ENCODE measurements around the gene CDH20.
A peak's percentile ranks its signal among the peaks of the same experiment; 100 is the strongest.

CDH20 gene

DNA sequence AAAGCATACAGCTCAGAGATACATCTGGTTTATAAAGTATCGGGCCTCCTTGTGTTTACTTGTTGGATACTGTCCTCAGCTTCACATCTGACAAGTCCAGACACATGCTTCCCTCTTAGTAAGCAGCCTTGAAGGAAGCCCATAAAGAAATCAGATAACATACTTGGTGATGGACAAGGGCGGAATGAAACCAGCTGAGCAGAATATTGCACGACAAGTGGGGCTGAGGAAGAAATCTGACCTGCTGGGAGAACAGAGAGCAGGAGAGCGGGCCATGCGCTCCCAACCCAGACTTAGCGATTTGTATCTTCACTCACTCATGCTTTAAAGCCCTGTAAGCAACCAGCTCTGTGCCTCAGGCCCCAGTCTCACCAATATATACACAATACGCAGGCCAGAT is 208.4 kb downstream of the CDH20 start:
- no peak overlapping the region for H3K27ac ChIP-seq (ENCODE audit: low read length, poor library complexity, severe bottlenecking)
- H4K8ac ChIP-seq (ENCODE audit: low read length): no peak overlapping the region
- H3K79me1 ChIP-seq (replicated peaks; ENCODE audit: low read length, poor library complexity, severe bottlenecking): no peaks in the 10 kb centered on the region
- no peaks in the 10 kb centered on the region for H3K4me1 ChIP-seq (ENCODE audit: control insufficient read depth, insufficient read depth, low read depth, low read length)
- H2BK15ac ChIP-seq (ENCODE audit: low read depth, poor library complexity, severe bottlenecking): no peak overlapping the region
- no peak overlapping the region for H2AFZ ChIP-seq (ENCODE audit: low read depth, low read length)
- no peak overlapping the region for H3K4ac ChIP-seq (ENCODE audit: low read depth in 1 of 2, low read length in 2 of 2)
- H2BK5ac ChIP-seq (ENCODE audit: low read depth, low read length, poor library complexity, severe bottlenecking): no peak overlapping the region
- H3K9me3 ChIP-seq (ENCODE audit: control insufficient read depth, low read length): no peaks in the 10 kb centered on the region
- no peak overlapping the region for H3K18ac ChIP-seq (ENCODE audit: low read depth in 1 of 2, low read length in 2 of 2)
- H3K4me2 ChIP-seq (ENCODE audit: low read length, poor library complexity, severe bottlenecking): no peak overlapping the region
- H3K23ac ChIP-seq (ENCODE audit: low read length in 2 of 2): no peak overlapping the region
- no peak overlapping the region for H2AK5ac ChIP-seq (ENCODE audit: low read length, severe bottlenecking)
- H2BK12ac ChIP-seq (ENCODE audit: low read length in 2 of 2): no peak overlapping the region
- DNase-seq: peak; percentile 34
- no peak overlapping the region for H4K91ac ChIP-seq (ENCODE audit: low read length)
- no peak overlapping the region for H3K4me3 ChIP-seq (ENCODE audit: insufficient read depth in 1 of 2, low read depth in 1 of 2, low read length in 2 of 2)
- no peaks in the 10 kb centered on the region for H3K36me3 ChIP-seq (ENCODE audit: control insufficient read depth in 1 of 2, insufficient read depth in 2 of 2, low read depth in 1 of 2, low read length in 2 of 2)
- H2BK120ac ChIP-seq (ENCODE audit: low read depth, low read length): no peak overlapping the region
- no peaks in the 10 kb centered on the region for H3K27me3 ChIP-seq (ENCODE audit: control insufficient read depth in 1 of 2, insufficient read depth in 1 of 2, low read length in 2 of 2)
- H3K14ac ChIP-seq (ENCODE audit: low read length in 2 of 2): no peak overlapping the region
- no peak overlapping the region for H3K9ac ChIP-seq (ENCODE audit: low read length)
- 86% methylated on average over 6 of the region's 7 CpGs for WGBS

DNA sequence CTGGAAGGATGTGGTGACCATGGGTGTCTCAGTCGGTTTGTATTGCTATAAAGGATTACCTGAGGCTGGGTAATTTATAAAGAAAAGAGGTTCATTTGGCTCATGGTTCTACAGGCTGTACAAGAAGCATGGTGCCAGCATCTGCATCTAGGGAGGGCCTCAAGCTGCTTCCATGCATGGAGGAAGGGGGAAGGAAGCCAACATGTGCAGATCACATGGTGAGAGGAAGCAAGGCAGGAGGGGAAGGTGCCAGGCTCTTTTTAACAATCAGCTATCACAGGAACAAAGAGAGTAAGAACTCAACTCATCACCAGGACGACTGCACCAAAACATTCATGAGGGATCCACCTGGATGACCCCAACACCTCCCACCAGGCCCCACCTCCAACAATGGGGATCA is 209.4 kb downstream of the CDH20 start:
- 96% methylated on average over 2 of the region's 2 CpGs for WGBS
- Histone ChIP-seq H3K4me1 (ENCODE audit: control insufficient read depth, insufficient read depth, low read depth, low read length) (no peaks in the 10 kb centered on the region), H2BK120ac (ENCODE audit: low read depth, low read length) (no peak overlapping the region), H3K4me2 (ENCODE audit: low read length, poor library complexity, severe bottlenecking) (no peak overlapping the region), H3K79me1 (replicated peaks; ENCODE audit: low read length, poor library complexity, severe bottlenecking) (no peaks in the 10 kb centered on the region), H4K8ac (ENCODE audit: low read length) (no peak overlapping the region), H3K27ac (ENCODE audit: low read length, poor library complexity, severe bottlenecking) (no peak overlapping the region), H3K23ac (ENCODE audit: low read length in 2 of 2) (no peak overlapping the region), H4K91ac (ENCODE audit: low read length) (no peak overlapping the region), H3K4me3 (ENCODE audit: insufficient read depth in 1 of 2, low read depth in 1 of 2, low read length in 2 of 2) (no peak overlapping the region), H2BK15ac (ENCODE audit: low read depth, poor library complexity, severe bottlenecking) (no peak overlapping the region), H3K4ac (ENCODE audit: low read depth in 1 of 2, low read length in 2 of 2) (no peak overlapping the region), H2AK5ac (ENCODE audit: low read length, severe bottlenecking) (no peak overlapping the region), H2BK12ac (ENCODE audit: low read length in 2 of 2) (no peak overlapping the region), H2AFZ (ENCODE audit: low read depth, low read length) (no peak overlapping the region), H3K36me3 (ENCODE audit: control insufficient read depth in 1 of 2, insufficient read depth in 2 of 2, low read depth in 1 of 2, low read length in 2 of 2) (no peaks in the 10 kb centered on the region), H3K9ac (ENCODE audit: low read length) (no peak overlapping the region), H2BK5ac (ENCODE audit: low read depth, low read length, poor library complexity, severe bottlenecking) (no peak overlapping the region), H3K14ac (ENCODE audit: low read length in 2 of 2) (no peak overlapping the region), H3K9me3 (ENCODE audit: control insufficient read depth, low read length) (no peaks in the 10 kb centered on the region), H3K27me3 (ENCODE audit: control insufficient read depth in 1 of 2, insufficient read depth in 1 of 2, low read length in 2 of 2) (no peaks in the 10 kb centered on the region), H3K18ac (ENCODE audit: low read depth in 1 of 2, low read length in 2 of 2) (no peak overlapping the region)
- no peak for DNase-seq

DNA sequence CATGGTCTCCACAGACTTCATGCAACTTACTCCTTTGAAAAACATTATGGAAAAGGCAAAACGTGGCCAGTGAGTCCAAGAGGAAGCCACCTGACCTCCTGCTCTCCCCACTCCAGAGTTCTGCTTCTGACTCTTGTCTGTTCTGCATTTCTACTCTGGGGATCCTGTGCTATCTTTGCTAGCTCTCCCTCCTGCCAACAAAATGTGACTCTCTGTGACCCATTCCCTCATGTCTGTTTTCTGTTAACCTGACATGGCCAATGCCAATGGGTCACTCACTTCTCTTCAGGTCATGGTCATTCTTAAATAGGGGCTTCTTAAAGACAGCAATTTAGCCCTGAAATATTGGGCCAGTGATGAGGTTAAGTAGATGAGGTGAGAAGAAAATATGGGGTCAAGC is 210.3 kb downstream of the CDH20 start:
- Histone ChIP-seq H3K36me3 (ENCODE audit: control insufficient read depth in 1 of 2, insufficient read depth in 2 of 2, low read depth in 1 of 2, low read length in 2 of 2) (no peaks in the 10 kb centered on the region), H2AFZ (ENCODE audit: low read depth, low read length) (no peak overlapping the region), H2BK120ac (ENCODE audit: low read depth, low read length) (no peak overlapping the region), H3K18ac (ENCODE audit: low read depth in 1 of 2, low read length in 2 of 2) (no peak overlapping the region), H3K9me3 (ENCODE audit: control insufficient read depth, low read length) (no peaks in the 10 kb centered on the region), H3K23ac (ENCODE audit: low read length in 2 of 2) (no peak overlapping the region), H3K4me1 (ENCODE audit: control insufficient read depth, insufficient read depth, low read depth, low read length) (no peaks in the 10 kb centered on the region), H3K27ac (ENCODE audit: low read length, poor library complexity, severe bottlenecking) (no peak overlapping the region), H3K14ac (ENCODE audit: low read length in 2 of 2) (no peak overlapping the region), H4K91ac (ENCODE audit: low read length) (no peak overlapping the region), H3K9ac (ENCODE audit: low read length) (no peak overlapping the region), H3K4me3 (ENCODE audit: insufficient read depth in 1 of 2, low read depth in 1 of 2, low read length in 2 of 2) (no peak overlapping the region), H3K4me2 (ENCODE audit: low read length, poor library complexity, severe bottlenecking) (no peak overlapping the region), H2AK5ac (ENCODE audit: low read length, severe bottlenecking) (no peak overlapping the region), H2BK5ac (ENCODE audit: low read depth, low read length, poor library complexity, severe bottlenecking) (no peak overlapping the region), H2BK15ac (ENCODE audit: low read depth, poor library complexity, severe bottlenecking) (no peak overlapping the region), H3K27me3 (ENCODE audit: control insufficient read depth in 1 of 2, insufficient read depth in 1 of 2, low read length in 2 of 2) (no peaks in the 10 kb centered on the region), H3K79me1 (replicated peaks; ENCODE audit: low read length, poor library complexity, severe bottlenecking) (no peaks in the 10 kb centered on the region), H4K8ac (ENCODE audit: low read length) (no peak overlapping the region), H3K4ac (ENCODE audit: low read depth in 1 of 2, low read length in 2 of 2) (no peak overlapping the region), H2BK12ac (ENCODE audit: low read length in 2 of 2) (no peak overlapping the region)
- WGBS: 33% methylated on average over 1 of the region's 1 CpG
- no peak for DNase-seq

DNA sequence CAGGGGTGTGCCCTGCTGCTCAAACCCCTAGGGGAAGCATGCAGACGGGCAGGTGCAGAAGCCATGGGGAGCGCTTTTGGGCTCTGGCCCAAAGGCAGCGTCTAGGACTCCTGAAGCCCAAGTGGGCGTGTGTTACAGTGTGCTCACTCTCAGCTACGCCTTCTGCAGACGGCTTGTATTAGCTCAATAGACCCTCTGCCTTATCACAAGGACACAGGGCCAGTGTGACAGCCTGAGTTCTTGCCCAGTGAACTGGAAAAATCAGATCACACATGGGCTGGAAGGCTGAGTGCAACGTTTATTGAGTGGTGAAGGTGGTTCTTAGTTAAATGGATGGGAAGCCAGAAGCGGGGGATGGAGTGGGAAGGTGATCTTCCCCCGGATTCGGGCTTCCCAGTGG is 210.9 kb downstream of the CDH20 start:
- H3K9me3 ChIP-seq (ENCODE audit: control insufficient read depth, low read length): no peaks in the 10 kb centered on the region
- H3K14ac ChIP-seq (ENCODE audit: low read length in 2 of 2): no peak overlapping the region
- H2BK5ac ChIP-seq (ENCODE audit: low read depth, low read length, poor library complexity, severe bottlenecking): no peak overlapping the region
- no peak overlapping the region for H3K9ac ChIP-seq (ENCODE audit: low read length)
- H2BK12ac ChIP-seq (ENCODE audit: low read length in 2 of 2): peak overlapping the region in 1 of 2 experiments; percentile 22
- H3K18ac ChIP-seq (ENCODE audit: low read depth in 1 of 2, low read length in 2 of 2): no peak overlapping the region
- H2AK5ac ChIP-seq (ENCODE audit: low read length, severe bottlenecking): no peak overlapping the region
- no peak overlapping the region for H2BK15ac ChIP-seq (ENCODE audit: low read depth, poor library complexity, severe bottlenecking)
- H3K4me3 ChIP-seq (ENCODE audit: insufficient read depth in 1 of 2, low read depth in 1 of 2, low read length in 2 of 2): no peak overlapping the region
- H3K27me3 ChIP-seq (ENCODE audit: control insufficient read depth in 1 of 2, insufficient read depth in 1 of 2, low read length in 2 of 2): no peaks in the 10 kb centered on the region
- H3K36me3 ChIP-seq (ENCODE audit: control insufficient read depth in 1 of 2, insufficient read depth in 2 of 2, low read depth in 1 of 2, low read length in 2 of 2): no peaks in the 10 kb centered on the region
- no peaks in the 10 kb centered on the region for H3K79me1 ChIP-seq (replicated peaks; ENCODE audit: low read length, poor library complexity, severe bottlenecking)
- H2AFZ ChIP-seq (ENCODE audit: low read depth, low read length): no peak overlapping the region
- H4K8ac ChIP-seq (ENCODE audit: low read length): no peak overlapping the region
- H4K91ac ChIP-seq (ENCODE audit: low read length): no peak overlapping the region
- DNase-seq: no peak
- H3K4ac ChIP-seq (ENCODE audit: low read depth in 1 of 2, low read length in 2 of 2): no peak overlapping the region
- H3K4me1 ChIP-seq (ENCODE audit: control insufficient read depth, insufficient read depth, low read depth, low read length): no peaks in the 10 kb centered on the region
- 83% methylated on average over 10 of the region's 10 CpGs for WGBS
- H2BK120ac ChIP-seq (ENCODE audit: low read depth, low read length): no peak overlapping the region
- no peak overlapping the region for H3K27ac ChIP-seq (ENCODE audit: low read length, poor library complexity, severe bottlenecking)
- H3K23ac ChIP-seq (ENCODE audit: low read length in 2 of 2): no peak overlapping the region
- no peak overlapping the region for H3K4me2 ChIP-seq (ENCODE audit: low read length, poor library complexity, severe bottlenecking)

Data from mesenchymal stem cell (in vitro differentiated cells and primary cell).